Stimulated activated naive B cell treated with anti-CD40 and anti-IgM and Interleukin-4, amounts not matched to agents 10 μg/mL and 1 μg/mL and 100 μg/mL, for 72 hours (primary cell): ENCODE data around the gene DKK3.
A peak's percentile ranks its signal among the peaks of the same experiment; 100 is the strongest.

Experiments
- ATAC-seq, 2 donors: fragments of 150-1000 bp; cut with Tn5 transposase; replicated peaks; 2 replicates each; pipeline ENCODE4 v1.10.0; 2021; ENCODE audit warnings: moderate library complexity in 1 of 2
- DNase-seq: peaks from one replicate; pipeline ENCODE4 v3.0.0; 2021
- H3K27ac Mint-ChIP-seq: one replicate; pipeline ENCODE4 v1.8.0; 2022; ENCODE audit warnings: mild to moderate bottlenecking, mixed read lengths
- H3K27me3 Mint-ChIP-seq, 2 donors: one replicate each; pipeline ENCODE4 v1.8.0; 2022; ENCODE audit warnings: mixed read lengths in 2 of 2
- H3K36me3 Mint-ChIP-seq, 2 donors: one replicate each; pipeline ENCODE4 v1.8.0; 2022; ENCODE audit warnings: mixed read lengths in 2 of 2, mild to moderate bottlenecking in 1 of 2
- H3K4me1 Mint-ChIP-seq, 2 donors: one replicate each; pipeline ENCODE4 v1.8.0; 2022; ENCODE audit warnings: mixed read lengths in 2 of 2, mild to moderate bottlenecking in 1 of 2
- H3K4me3 Mint-ChIP-seq, 2 donors: one replicate each; pipeline ENCODE4 v1.8.0; 2022; ENCODE audit warnings: mild to moderate bottlenecking in 2 of 2, mixed read lengths in 2 of 2, moderate library complexity in 1 of 2
- H3K9me3 Mint-ChIP-seq, 2 donors: one replicate each; pipeline ENCODE4 v1.8.0; 2022; ENCODE audit warnings: mixed read lengths in 2 of 2, mild to moderate bottlenecking in 1 of 2

Gene DKK3

GRCh38 chr11:11985954-11986949, 22.2 kb downstream of the DKK3 start:
- Mint-ChIP-seq H3K4me3 (no peak overlapping the region), H3K9me3 (no peaks in the 10 kb centered on the region)

DNA sequence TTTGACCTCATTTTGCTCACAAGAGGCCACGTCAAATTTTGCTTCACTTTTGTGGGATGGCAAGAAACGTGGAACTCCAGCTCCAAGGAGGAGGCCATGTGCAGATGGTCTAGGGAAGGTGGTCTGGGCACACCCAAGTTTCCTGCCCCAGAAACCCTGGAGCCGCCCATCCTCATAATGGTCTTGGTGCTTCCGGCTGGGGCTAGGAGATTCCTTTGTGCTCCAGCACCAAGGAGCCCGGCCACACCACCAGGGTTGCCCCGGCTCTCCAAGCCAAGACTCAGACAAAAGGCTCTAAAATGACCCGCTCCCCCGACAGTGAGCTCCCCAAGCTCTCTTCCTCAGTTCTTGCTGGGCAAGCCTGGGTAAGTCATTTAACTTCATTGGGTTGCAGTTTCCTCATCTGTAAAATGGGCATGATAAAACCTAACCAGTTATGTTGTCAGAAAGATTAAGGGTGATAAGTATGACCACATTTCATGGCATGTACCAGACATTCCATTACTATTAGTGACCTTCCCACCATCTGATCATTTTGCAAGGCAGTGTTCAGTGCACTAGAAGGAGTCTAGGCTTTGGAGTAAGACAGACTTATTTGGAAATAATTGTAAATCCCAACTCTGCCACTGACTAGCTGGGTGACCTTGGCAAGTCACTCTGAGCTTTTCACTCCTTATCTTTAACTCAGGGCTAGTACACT, 23.3 kb downstream of the DKK3 start:
- Mint-ChIP-seq H3K4me3 (no peak overlapping the region), H3K27me3 (peaks cover 12% of the 10 kb centered on the region in 2 donors), H3K36me3 (no peaks in the 10 kb centered on the region), H3K27ac (no peak overlapping the region), H3K9me3 (no peaks in the 10 kb centered on the region), H3K4me1 (no peaks in the 10 kb centered on the region)
- ATAC-seq (no peak), DNase-seq (no peak)

More at GRCh38 chr11:11985954-11986949, 22.2 kb downstream of the DKK3 start:
- Mint-ChIP-seq H3K4me1 (no peaks in the 10 kb centered on the region), H3K27me3 (peaks cover 9 to 12% of the 10 kb centered on the region in 2 donors), H3K36me3 (no peaks in the 10 kb centered on the region), H3K27ac (no peak overlapping the region)
- DNase-seq: no peak
- ATAC-seq: no peak

DNA sequence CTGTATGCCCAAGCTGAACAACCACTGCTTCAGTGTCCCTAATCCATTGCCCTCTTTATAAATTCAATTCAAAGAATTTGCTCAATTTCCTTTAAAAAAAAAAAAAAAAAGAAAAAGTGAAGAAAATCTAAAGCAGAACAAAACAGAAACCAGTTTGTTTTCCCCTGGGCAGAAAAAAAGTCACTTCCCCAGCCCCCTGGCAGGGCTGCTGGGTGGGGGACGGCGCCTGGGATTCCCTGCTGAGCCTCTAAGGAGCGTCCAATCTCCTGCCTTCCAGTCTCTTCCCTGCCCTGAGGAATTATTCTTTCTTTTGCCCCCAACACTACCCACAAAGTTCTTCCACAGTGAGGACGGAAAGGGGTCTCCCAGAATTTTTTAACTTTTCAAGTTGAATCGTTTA, 23.9 kb downstream of the DKK3 start:
- no peak for ATAC-seq
- Mint-ChIP-seq H3K9me3 (no peaks in the 10 kb centered on the region), H3K4me1 (no peaks in the 10 kb centered on the region), H3K4me3 (no peak overlapping the region), H3K36me3 (no peaks in the 10 kb centered on the region), H3K27me3 (peaks cover 12% of the 10 kb centered on the region in 2 donors), H3K27ac (no peak overlapping the region)
- no peak for DNase-seq

DNA sequence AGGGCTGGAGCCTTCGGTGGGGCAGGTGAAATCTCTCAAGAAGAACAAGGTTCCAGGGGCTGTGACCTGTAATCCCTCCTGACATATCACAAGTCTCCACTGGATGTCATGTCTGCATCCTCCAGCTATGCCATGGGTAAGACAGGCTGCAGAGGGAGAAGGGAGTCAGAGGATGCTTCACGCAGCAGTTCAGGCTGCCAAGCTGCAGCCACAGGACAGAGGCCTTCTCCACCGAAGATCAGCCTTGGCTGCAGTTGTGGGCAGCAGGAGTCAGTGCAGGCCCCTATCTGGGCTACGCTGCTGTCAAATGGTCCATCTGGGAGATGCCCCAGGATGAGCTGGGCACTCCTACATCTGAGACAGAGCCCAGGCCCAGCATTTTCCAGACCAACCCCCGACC, 25.0 kb downstream of the DKK3 start:
- DNase-seq (no peak), ATAC-seq (no peak)
- H3K27me3 Mint-ChIP-seq: peaks cover 8 to 12% of the 10 kb centered on the region in 2 donors
- H3K27ac Mint-ChIP-seq: peak overlapping the region; percentile 22
- H3K4me3 Mint-ChIP-seq: no peak overlapping the region
- no peaks in the 10 kb centered on the region for H3K36me3 Mint-ChIP-seq
- peaks cover 0 to 2% of the 10 kb centered on the region in 2 donors for H3K4me1 Mint-ChIP-seq
- H3K9me3 Mint-ChIP-seq: peaks cover under 1 to 1% of the 10 kb centered on the region in 2 donors

GRCh38 chr11:11982975-11983374, 25.5 kb downstream of the DKK3 start:
- H3K27me3 Mint-ChIP-seq: peaks cover 5 to 12% of the 10 kb centered on the region in 2 donors
- no peak for ATAC-seq
- DNase-seq: no peak
- peaks cover 0 to 1% of the 10 kb centered on the region in 2 donors for H3K36me3 Mint-ChIP-seq
- H3K4me3 Mint-ChIP-seq: no peak overlapping the region
- peaks cover 0 to 6% of the 10 kb centered on the region in 2 donors for H3K4me1 Mint-ChIP-seq
- H3K27ac Mint-ChIP-seq: no peak overlapping the region
- H3K9me3 Mint-ChIP-seq: peaks cover 3 to 6% of the 10 kb centered on the region in 2 donors

- DNase-seq (no peak), ATAC-seq (no peak)
- Mint-ChIP-seq H3K36me3 (peaks cover 0 to 1% of the 10 kb centered on the region in 2 donors), H3K27ac (no peak overlapping the region), H3K27me3 (peaks cover 5 to 12% of the 10 kb centered on the region in 2 donors), H3K9me3 (peaks cover 3 to 6% of the 10 kb centered on the region in 2 donors), H3K4me3 (no peak overlapping the region), H3K4me1 (peaks cover 0 to 6% of the 10 kb centered on the region in 2 donors)
These were observed 26.0 kb downstream of the DKK3 start for GRCh38 chr11:11982461-11982860.

DNA sequence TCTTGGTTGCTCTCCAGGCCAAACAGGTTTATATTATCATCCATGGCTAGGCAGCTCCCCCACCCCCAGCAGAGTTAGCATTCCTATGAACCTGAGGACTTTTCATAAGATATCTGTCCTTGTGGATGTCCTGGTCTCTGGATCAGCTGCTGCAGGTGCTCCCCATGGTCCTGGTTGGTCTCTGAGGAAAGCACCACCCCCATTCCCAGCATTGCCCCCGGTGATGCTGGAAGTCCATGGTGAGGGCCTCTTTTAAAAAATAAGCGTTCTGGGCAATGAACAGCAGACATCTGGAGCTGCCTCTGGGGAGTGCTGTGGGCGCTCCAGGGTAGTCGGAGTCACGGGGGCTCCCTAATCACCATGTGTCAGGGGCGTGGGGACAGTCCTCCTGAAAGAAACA, 26.6 kb downstream of the DKK3 start:
- no peak for DNase-seq
- Mint-ChIP-seq H3K27me3 (peaks cover 5 to 12% of the 10 kb centered on the region in 2 donors), H3K36me3 (peaks cover 0 to 1% of the 10 kb centered on the region in 2 donors), H3K4me3 (no peak overlapping the region), H3K9me3 (peaks cover 3 to 6% of the 10 kb centered on the region in 2 donors), H3K27ac (no peak overlapping the region), H3K4me1 (peaks cover 0 to 6% of the 10 kb centered on the region in 2 donors)
- no peak for ATAC-seq

- H3K4me3 Mint-ChIP-seq: no peak overlapping the region
- peaks cover 5 to 12% of the 10 kb centered on the region in 2 donors for H3K27me3 Mint-ChIP-seq
- no peak overlapping the region for H3K27ac Mint-ChIP-seq
- peaks cover 0 to 1% of the 10 kb centered on the region in 2 donors for H3K36me3 Mint-ChIP-seq
- peaks cover 3 to 6% of the 10 kb centered on the region in 2 donors for H3K9me3 Mint-ChIP-seq
- DNase-seq (no peak), ATAC-seq (no peak)
- H3K4me1 Mint-ChIP-seq: peaks cover 0 to 6% of the 10 kb centered on the region in 2 donors
These were observed 27.1 kb downstream of the DKK3 start for GRCh38 chr11:11981364-11981763.

DNA sequence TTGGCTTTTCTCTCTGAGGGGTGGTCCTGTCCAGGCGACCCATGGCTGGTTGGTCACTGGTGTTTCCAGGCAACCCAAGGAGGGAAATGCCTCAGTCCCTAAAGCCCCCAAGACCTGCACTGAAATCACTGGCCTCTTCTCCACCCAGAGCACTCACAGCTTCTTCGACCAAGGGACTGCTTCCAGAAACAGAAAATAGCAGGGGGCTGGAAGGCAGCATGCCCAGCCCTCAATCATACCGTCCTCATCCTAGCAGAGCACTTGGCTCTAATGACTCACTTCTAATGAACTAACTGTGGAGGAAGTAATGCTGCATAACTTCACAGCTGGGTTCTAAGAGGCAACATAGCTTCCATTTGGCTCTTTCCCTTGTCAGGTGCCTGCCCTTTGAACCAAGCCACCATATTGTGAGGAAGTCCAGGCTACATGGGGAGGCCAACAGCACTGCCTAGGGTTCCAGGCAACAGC, 27.6 kb downstream of the DKK3 start:
- no peak for ATAC-seq
- H3K4me1 Mint-ChIP-seq: peaks cover 0 to 6% of the 10 kb centered on the region in 2 donors
- no peak for DNase-seq
- peaks cover 0 to 1% of the 10 kb centered on the region in 2 donors for H3K36me3 Mint-ChIP-seq
- H3K4me3 Mint-ChIP-seq: no peak overlapping the region
- peaks cover 5 to 12% of the 10 kb centered on the region in 2 donors for H3K27me3 Mint-ChIP-seq
- H3K9me3 Mint-ChIP-seq: peaks cover 3 to 6% of the 10 kb centered on the region in 2 donors
- H3K27ac Mint-ChIP-seq: no peak overlapping the region

GRCh38 chr11:11980200-11980599, 28.2 kb downstream of the DKK3 start:
- peaks cover 5 to 12% of the 10 kb centered on the region in 2 donors for H3K27me3 Mint-ChIP-seq
- H3K9me3 Mint-ChIP-seq: peaks cover 3 to 6% of the 10 kb centered on the region in 2 donors
- peaks cover 0 to 6% of the 10 kb centered on the region in 2 donors for H3K4me1 Mint-ChIP-seq

GRCh38 chr11:11979488-11980117, 28.8 kb downstream of the DKK3 start:
- H3K9me3 Mint-ChIP-seq: peaks cover 3 to 6% of the 10 kb centered on the region in 2 donors
- H3K4me3 Mint-ChIP-seq: no peak overlapping the region
- peaks cover 0 to 6% of the 10 kb centered on the region in 2 donors for H3K4me1 Mint-ChIP-seq
- H3K27ac Mint-ChIP-seq: no peak overlapping the region
- peaks cover 5 to 12% of the 10 kb centered on the region in 2 donors for H3K27me3 Mint-ChIP-seq
- no peak for DNase-seq
- H3K36me3 Mint-ChIP-seq: peaks cover 0 to 1% of the 10 kb centered on the region in 2 donors
- no peak for ATAC-seq

More at GRCh38 chr11:11980200-11980599, 28.2 kb downstream of the DKK3 start:
- ATAC-seq (no peak), DNase-seq (no peak)
- Mint-ChIP-seq H3K27ac (no peak overlapping the region), H3K36me3 (peaks cover 0 to 1% of the 10 kb centered on the region in 2 donors), H3K4me3 (no peak overlapping the region)

- Mint-ChIP-seq H3K4me1 (peaks cover 0 to 6% of the 10 kb centered on the region in 2 donors), H3K27ac (no peak overlapping the region), H3K27me3 (peaks cover 5 to 12% of the 10 kb centered on the region in 2 donors), H3K36me3 (peaks cover 0 to 1% of the 10 kb centered on the region in 2 donors), H3K4me3 (no peak overlapping the region), H3K9me3 (peaks cover 3 to 6% of the 10 kb centered on the region in 2 donors)
- DNase-seq (no peak), ATAC-seq (no peak)
These were observed 29.5 kb downstream of the DKK3 start for GRCh38 chr11:11978792-11979487.

DNA sequence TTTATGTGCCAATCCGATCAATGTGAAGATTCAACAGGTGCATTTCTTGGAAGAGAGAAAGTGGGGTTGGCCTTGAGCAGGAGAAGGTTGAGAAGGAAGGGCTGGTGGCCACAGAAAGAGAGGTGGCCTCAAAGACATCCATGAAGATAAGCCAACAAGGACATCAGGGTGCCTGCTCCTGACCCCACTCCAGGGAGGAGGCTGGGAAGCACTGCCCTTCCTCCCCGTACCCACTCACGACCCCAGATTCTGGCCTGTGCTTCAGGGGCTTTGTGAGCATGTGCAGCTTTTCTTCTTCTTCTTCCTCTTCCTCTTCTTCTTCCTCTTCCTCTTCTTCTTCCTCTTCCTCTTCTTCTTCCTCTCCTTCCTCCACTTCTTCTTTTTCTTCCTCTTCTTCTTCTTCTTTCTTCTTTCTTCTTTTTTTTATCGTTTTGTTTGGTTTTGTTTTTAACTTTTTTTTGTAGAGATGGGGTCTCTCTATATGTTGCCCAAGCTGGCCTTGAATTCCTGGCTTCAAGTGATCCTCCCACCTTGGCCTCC, 30.3 kb downstream of the DKK3 start:
- Mint-ChIP-seq H3K36me3 (peaks cover 0 to 1% of the 10 kb centered on the region in 2 donors), H3K27me3 (peaks cover 5 to 12% of the 10 kb centered on the region in 2 donors), H3K9me3 (peaks cover 3 to 6% of the 10 kb centered on the region in 2 donors), H3K27ac (no peak overlapping the region), H3K4me1 (peaks cover 0 to 6% of the 10 kb centered on the region in 2 donors), H3K4me3 (no peak overlapping the region)
- ATAC-seq (no peak), DNase-seq (no peak)
